ENCODE data around the gene SUGT1.

The SUGT1 gene

GRCh38 chr13:52744842-52745375 lies 92.3 kb downstream of the SUGT1 start:
- H3K4me3 ChIP-seq (ENCODE audit: control insufficient read depth, low read depth, low read length): no peak overlapping the region
- TF ChIP-seq CTCF (IDR thresholded peaks at IDR 0.05; ENCODE audit: control insufficient read depth, insufficient read depth, low read depth, low read length, missing control alignments): no peak
- DNase-seq (ENCODE audit: low read depth): no peak

- TF ChIP-seq CTCF (IDR thresholded peaks at IDR 0.05; ENCODE audit: control insufficient read depth, insufficient read depth, low read depth, low read length, missing control alignments): no peak
- H3K4me3 ChIP-seq (ENCODE audit: control insufficient read depth, low read depth, low read length): no peak overlapping the region
- no peak for DNase-seq (ENCODE audit: low read depth)
Measured at GRCh38 chr13:52746141-52746540, 93.5 kb downstream of the SUGT1 start.

- TF ChIP-seq CTCF (IDR thresholded peaks at IDR 0.05; ENCODE audit: control insufficient read depth, insufficient read depth, low read depth, low read length, missing control alignments): no peak
Measured at GRCh38 chr13:52749419-52749818, 96.8 kb downstream of the SUGT1 start.

More at GRCh38 chr13:52749419-52749818, 96.8 kb downstream of the SUGT1 start:
- DNase-seq (ENCODE audit: low read depth): no peak
- no peak overlapping the region for H3K4me3 ChIP-seq (ENCODE audit: control insufficient read depth, low read depth, low read length)
